NCI-H2081 treated with DMSO at 0.1 percent for 48 hours (cell line): ENCODE data around the gene PCYT2.

Experiments
- DNase-seq: peaks from one replicate; lab custom pipeline; 2025; lab: John Stamatoyannopoulos, UW

Gene PCYT2

GRCh38 chr17:81851423-81851822 lies 59.8 kb downstream of the PCYT2 start:
- no peak for DNase-seq
